SK-N-MC (cell line): ENCODE measurements around the gene GRIK2.

Source experiments
- EZH2 ChIP-seq: fragments of 200-600 bp; sonication (generic); IDR thresholded peaks from one replicate; pipeline ENCODE4 v1.6.1; 2017; ENCODE audit warnings: antibody characterized with exemption
- FOXP2 ChIP-seq: optimal IDR thresholded peaks from 2 replicates; pipeline ENCODE3; 2011; ENCODE audit warnings: mild to moderate bottlenecking, moderate library complexity; ENCODE audit not compliant: insufficient read depth; ENCODE audit errors: extremely low read length, control extremely low read depth
- POLR2AphosphoS5 ChIP-seq: IDR thresholded peaks from 2 replicates; pipeline ENCODE4 v1.6.1; 2012; ENCODE audit warnings: mild to moderate bottlenecking, low read depth, low read length, borderline replicate concordance

- TF ChIP-seq EZH2 = no peak
- TF ChIP-seq POLR2AphosphoS5 = no peak
- no peak for TF ChIP-seq FOXP2
Measured at GRCh38 chr6:101689695-101690094, 296.2 kb downstream of the GRIK2 start.
